ENCODE results near the gene PIAS1.

PIAS1 gene

GRCh38 chr15:68028137-68028887 is 25.8 kb upstream of the PIAS1 start:
- TF ChIP-seq YY1 (IDR thresholded peaks at IDR 0.05; ENCODE audit: low read depth) (no peak), FOXM1 (IDR thresholded peaks at IDR 0.05; ENCODE audit: borderline replicate concordance, low read depth) (no peak), MAX (IDR thresholded peaks at IDR 0.05) (no peak), EP300 (IDR thresholded peaks at IDR 0.05; ENCODE audit: borderline replicate concordance) (no peak), RAD21 (IDR thresholded peaks at IDR 0.05; ENCODE audit: low read depth) (no peak), REST (IDR thresholded peaks at IDR 0.05; ENCODE audit: low read depth) (no peak), ZBTB7A (IDR thresholded peaks at IDR 0.05; ENCODE audit: low read depth) (no peak), TAF1 (IDR thresholded peaks at IDR 0.05; ENCODE audit: low read depth) (no peak), USF1 (IDR thresholded peaks at IDR 0.05) (no peak), EGR1 (IDR thresholded peaks at IDR 0.05) (no peak), TCF12 (IDR thresholded peaks at IDR 0.05; ENCODE audit: low read depth) (no peak), CEBPB (IDR thresholded peaks at IDR 0.05) (no peak)

GRCh38 chr15:68028888-68029207 is 25.3 kb upstream of the PIAS1 start:
- TF ChIP-seq RAD21 (IDR thresholded peaks at IDR 0.05; ENCODE audit: low read depth) (no peak), CREB1 (IDR thresholded peaks at IDR 0.05; ENCODE audit: low read depth) (no peak), MAX (IDR thresholded peaks at IDR 0.05) (no peak)

GRCh38 chr15:68029959-68030358 is 24.2 kb upstream of the PIAS1 start:
- TF ChIP-seq TAF1 (IDR thresholded peaks at IDR 0.05; ENCODE audit: low read depth) = no peak
- TF ChIP-seq TEAD4 (IDR thresholded peaks at IDR 0.05) = no peak
- no peak for TF ChIP-seq TCF12 (IDR thresholded peaks at IDR 0.05; ENCODE audit: low read depth)
- TF ChIP-seq CREB1 (IDR thresholded peaks at IDR 0.05; ENCODE audit: low read depth) = no peak
- no peak for TF ChIP-seq REST (IDR thresholded peaks at IDR 0.05; ENCODE audit: low read depth)
- TF ChIP-seq EP300 (IDR thresholded peaks at IDR 0.05; ENCODE audit: borderline replicate concordance) = no peak
- TF ChIP-seq YY1 (IDR thresholded peaks at IDR 0.05; ENCODE audit: low read depth) = no peak
- TF ChIP-seq ZBTB7A (IDR thresholded peaks at IDR 0.05; ENCODE audit: low read depth) = no peak
- TF ChIP-seq MAX (IDR thresholded peaks at IDR 0.05) = no peak
- TF ChIP-seq USF1 (IDR thresholded peaks at IDR 0.05) = no peak
- no peak for TF ChIP-seq NFIC (IDR thresholded peaks at IDR 0.05)
- TF ChIP-seq EGR1 (IDR thresholded peaks at IDR 0.05) = no peak
- TF ChIP-seq FOXM1 (IDR thresholded peaks at IDR 0.05; ENCODE audit: borderline replicate concordance, low read depth) = no peak
- no peak for TF ChIP-seq RAD21 (IDR thresholded peaks at IDR 0.05; ENCODE audit: low read depth)
- no peak for TF ChIP-seq CEBPB (IDR thresholded peaks at IDR 0.05)

- no peak for TF ChIP-seq EP300 (IDR thresholded peaks at IDR 0.05; ENCODE audit: borderline replicate concordance)
- no peak for TF ChIP-seq MAX (IDR thresholded peaks at IDR 0.05)
- no peak for TF ChIP-seq ZBTB7A (IDR thresholded peaks at IDR 0.05; ENCODE audit: low read depth)
- TF ChIP-seq FOXM1 (IDR thresholded peaks at IDR 0.05; ENCODE audit: borderline replicate concordance, low read depth) = no peak
- TF ChIP-seq CREB1 (IDR thresholded peaks at IDR 0.05; ENCODE audit: low read depth) = no peak
- no peak for TF ChIP-seq TEAD4 (IDR thresholded peaks at IDR 0.05)
- TF ChIP-seq REST (IDR thresholded peaks at IDR 0.05; ENCODE audit: low read depth) = no peak
- TF ChIP-seq CEBPB (IDR thresholded peaks at IDR 0.05) = no peak
- no peak for TF ChIP-seq USF1 (IDR thresholded peaks at IDR 0.05)
- no peak for TF ChIP-seq YY1 (IDR thresholded peaks at IDR 0.05; ENCODE audit: low read depth)
- no peak for TF ChIP-seq NFIC (IDR thresholded peaks at IDR 0.05)
Observed at GRCh38 chr15:68031404-68031803, 22.7 kb upstream of the PIAS1 start.
